OCI-LY1 (cell line): ENCODE data around the gene RASGEF1B.

ENCODE experiments used
- EZH2 ChIP-seq: fragments of 200-600 bp; sonication (generic), shearing (Covaris generic); IDR thresholded peaks from 2 replicates; pipeline ENCODE4 v1.8.0; 2017; ENCODE audit warnings: borderline replicate concordance, mixed run types, mild to moderate bottlenecking, antibody characterized with exemption, low read length, moderate library complexity, mixed read lengths
- TF ChIP-seq, protein P1 (sequence below): fragments of 200-600 bp; sonication (generic), shearing (Covaris generic); IDR thresholded peaks from 2 replicates; pipeline ENCODE4 v1.5.1; 2017; ENCODE audit warnings: mild to moderate bottlenecking, antibody characterized with exemption, low read length, moderate library complexity, mixed read lengths

DNA sequence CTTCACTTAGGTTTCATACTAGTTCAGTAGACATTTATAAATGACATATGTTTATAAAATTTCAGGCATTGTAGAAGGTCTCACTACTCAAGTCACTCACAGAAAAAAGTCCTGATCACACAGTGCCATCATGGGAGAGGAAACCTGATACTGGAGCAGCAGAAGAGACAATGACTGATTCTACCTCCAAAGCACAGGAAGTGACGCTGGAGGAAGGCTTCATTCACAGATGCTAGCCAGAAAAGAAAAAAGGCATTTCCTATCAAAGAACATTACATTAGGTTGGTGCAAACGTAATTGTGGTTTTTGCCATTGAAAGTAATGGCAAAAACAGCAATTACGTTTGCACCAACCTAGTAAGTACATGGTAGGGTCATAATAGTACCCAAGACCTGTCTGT lies 79.5 kb downstream of the RASGEF1B start:
- no peak for TF ChIP-seq EZH2
- TF ChIP-seq, protein P1, sequence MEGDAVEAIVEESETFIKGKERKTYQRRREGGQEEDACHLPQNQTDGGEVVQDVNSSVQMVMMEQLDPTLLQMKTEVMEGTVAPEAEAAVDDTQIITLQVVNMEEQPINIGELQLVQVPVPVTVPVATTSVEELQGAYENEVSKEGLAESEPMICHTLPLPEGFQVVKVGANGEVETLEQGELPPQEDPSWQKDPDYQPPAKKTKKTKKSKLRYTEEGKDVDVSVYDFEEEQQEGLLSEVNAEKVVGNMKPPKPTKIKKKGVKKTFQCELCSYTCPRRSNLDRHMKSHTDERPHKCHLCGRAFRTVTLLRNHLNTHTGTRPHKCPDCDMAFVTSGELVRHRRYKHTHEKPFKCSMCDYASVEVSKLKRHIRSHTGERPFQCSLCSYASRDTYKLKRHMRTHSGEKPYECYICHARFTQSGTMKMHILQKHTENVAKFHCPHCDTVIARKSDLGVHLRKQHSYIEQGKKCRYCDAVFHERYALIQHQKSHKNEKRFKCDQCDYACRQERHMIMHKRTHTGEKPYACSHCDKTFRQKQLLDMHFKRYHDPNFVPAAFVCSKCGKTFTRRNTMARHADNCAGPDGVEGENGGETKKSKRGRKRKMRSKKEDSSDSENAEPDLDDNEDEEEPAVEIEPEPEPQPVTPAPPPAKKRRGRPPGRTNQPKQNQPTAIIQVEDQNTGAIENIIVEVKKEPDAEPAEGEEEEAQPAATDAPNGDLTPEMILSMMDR = no peak
